GM18508 (cell line): ENCODE data around the gene BACE1-AS.
"Not testable (repeated sequence)": the region's sequence is repeated elsewhere in the genome, so short reads cannot be mapped to it uniquely, and the experiment has no call there.

Source experiments
- ATAC-seq: cut with Tn5 transposase; IDR thresholded peaks from one replicate; pipeline ENCODE4 v1.9.1; 2021; ENCODE audit warnings: moderate number of reproducible peaks; ENCODE audit not compliant: insufficient read depth, unreplicated experiment

The BACE1-AS gene

GRCh38 chr11:117316197-117316961 is 25.2 kb downstream of the BACE1-AS start, which contains the start of gene BACE1:
TSS of gene BACE1 (minus strand) at chr11:117316256. CDS start at chr11:117315795, 461 bp downstream.
- no peak for ATAC-seq

GRCh38 chr11:117318738-117319137 is 27.6 kb downstream of the BACE1-AS start:
- ATAC-seq = no peak

- ATAC-seq = no peak
Measured at GRCh38 chr11:117319214-117319840, 28.2 kb downstream of the BACE1-AS start.

DNA sequence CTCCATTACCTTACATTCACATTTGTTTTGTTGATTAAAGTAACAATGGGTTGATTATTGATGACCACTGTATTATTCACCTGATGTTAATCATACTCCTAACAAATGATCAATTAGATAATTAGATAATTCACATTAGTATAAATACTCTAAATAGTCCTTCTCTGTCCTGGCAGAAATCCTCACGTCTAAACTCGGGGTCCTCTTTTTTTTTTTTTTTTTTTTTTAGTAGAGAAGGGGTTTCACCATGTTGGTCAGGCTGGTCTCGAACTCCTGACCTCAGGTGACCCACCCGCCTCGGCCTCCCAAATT is 36.1 kb downstream of the BACE1-AS start:
- not testable (repeated sequence) for ATAC-seq

DNA sequence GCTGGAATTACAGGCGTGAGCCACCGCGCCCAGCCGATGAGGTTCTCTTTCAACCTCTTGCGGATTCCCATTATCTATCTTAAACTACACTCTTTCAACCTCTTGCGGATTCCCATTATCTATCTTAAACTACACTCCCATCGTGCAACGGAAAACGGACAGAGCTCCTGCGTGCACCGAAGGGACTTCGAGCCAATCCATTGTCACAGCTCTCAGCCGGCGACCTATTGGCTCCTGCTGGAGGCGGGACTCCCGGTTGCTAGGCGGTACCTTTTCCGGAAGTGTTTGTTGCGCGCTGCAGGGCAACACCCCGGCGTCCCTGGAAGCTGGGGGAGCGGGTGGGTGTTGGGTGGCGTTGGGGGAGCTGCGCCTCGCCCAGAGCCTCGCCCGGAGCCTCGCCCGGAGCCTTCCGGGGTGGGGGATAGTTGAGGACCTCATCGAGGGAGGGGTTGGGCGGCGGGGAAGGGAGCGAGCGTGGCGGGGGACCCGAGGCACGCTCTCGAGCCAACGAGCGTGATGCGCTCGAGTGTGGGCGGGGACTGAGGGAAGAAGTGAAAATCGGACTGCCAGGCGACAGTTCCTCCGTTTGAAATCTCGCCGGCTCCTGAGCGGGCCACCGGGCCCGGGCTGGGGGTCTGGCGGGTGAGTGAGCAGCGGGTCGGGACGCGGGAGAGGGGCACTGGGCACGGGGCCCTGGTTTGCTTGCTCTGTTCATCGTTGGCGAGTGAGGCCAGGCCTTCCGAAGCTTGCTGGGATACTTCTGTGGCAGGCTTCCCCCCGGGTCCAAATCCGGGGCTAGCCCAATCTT is 36.6 kb downstream of the BACE1-AS start, which contains the start of gene CEP164:
CEP164 (plus strand) TSS at position 288 of the 808 bp plus-strand sequence. CDS start 10,733 bp downstream, outside the sequence.
- ATAC-seq = peak; percentile 72

- no peak for ATAC-seq
Measured at GRCh38 chr11:117328375-117329010, 37.3 kb downstream of the BACE1-AS start.

- no peak for ATAC-seq
Measured at GRCh38 chr11:117332843-117333242, 41.7 kb downstream of the BACE1-AS start.

GRCh38 chr11:117333917-117334316 is 42.8 kb downstream of the BACE1-AS start:
- ATAC-seq = no peak

DNA sequence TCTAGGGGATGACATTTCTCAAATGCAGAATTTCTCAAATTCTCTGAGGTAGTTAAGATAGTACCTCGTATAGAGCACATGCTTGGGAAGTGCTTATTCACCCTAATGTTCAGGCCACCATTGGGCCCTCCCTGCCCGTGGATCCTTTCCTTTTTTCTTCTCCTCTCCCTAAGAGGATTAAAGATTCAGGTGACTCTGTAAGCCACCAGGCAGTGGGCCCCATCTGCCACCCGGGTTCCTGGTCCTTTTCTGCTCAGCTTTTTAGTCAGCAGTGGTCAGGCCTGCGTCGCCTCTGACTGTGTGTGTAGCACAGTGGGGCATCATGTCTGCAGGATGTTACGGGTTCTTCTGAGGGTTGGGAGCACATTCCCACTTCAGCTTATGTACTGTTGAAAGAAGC is 43.8 kb downstream of the BACE1-AS start:
- ATAC-seq = no peak

DNA sequence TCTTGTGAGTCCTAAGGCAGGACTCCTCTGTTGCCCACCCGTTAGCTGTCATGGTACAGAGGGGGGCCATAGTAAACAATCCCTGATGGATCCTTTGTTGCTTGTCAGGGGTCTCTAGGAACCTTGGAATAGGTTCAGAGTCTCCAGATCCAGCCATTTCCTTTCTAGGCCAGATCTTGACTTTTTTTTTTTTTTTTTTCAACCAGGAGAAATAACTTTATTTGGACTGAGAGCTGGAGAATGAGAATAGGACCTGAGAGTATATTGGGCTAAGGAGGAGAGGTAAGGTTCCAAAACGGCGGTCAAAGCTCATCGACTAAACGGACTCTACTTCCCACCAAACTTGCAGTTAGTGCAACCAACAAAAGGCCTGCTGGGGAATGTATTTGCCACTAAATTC is 44.3 kb downstream of the BACE1-AS start:
- no peak for ATAC-seq

GRCh38 chr11:117337076-117337475 is 45.9 kb downstream of the BACE1-AS start:
- no peak for ATAC-seq
